ENCODE results near the gene TREML2. TPM values are rescaled to one million over a fixed set of nuclear protein-coding genes. Genes with fewer than 3 reads are reported as not detected.

TREML2 gene
- total and polyA plus RNA-seq, 2 experiments from 2014 or later = not detected

- Histone ChIP-seq H3K9ac (no peak overlapping the region), H3K9me2 (ENCODE audit: insufficient read depth) (no peaks in the 10 kb centered on the region), H3K36me3 (ENCODE audit: low read depth) (no peaks in the 10 kb centered on the region), H3K27me3 (replicated peaks; ENCODE audit: insufficient read depth) (no peaks in the 10 kb centered on the region), H3K4me3 (no peak overlapping the region), H3K4me1 (ENCODE audit: insufficient read depth) (no peaks in the 10 kb centered on the region), H3K4me2 (ENCODE audit: unreplicated experiment) (no peak overlapping the region), H3K9me3 (ENCODE audit: low read depth) (no peaks in the 10 kb centered on the region), H4K20me1 (ENCODE audit: insufficient read depth) (no peaks in the 10 kb centered on the region), H3F3A (ENCODE audit: insufficient read depth) (no peaks in the 10 kb centered on the region), H3K27ac (no peak overlapping the region), H2AFZ (no peak overlapping the region), H3K79me2 (ENCODE audit: insufficient read depth) (no peaks in the 10 kb centered on the region)
- no peak for DNase-seq
- in situ Hi-C loops (cut with MboI) = no loop called here
- TF ChIP-seq EZH2phosphoT487 (IDR thresholded peaks at IDR 0.05; ENCODE audit: insufficient read depth, low read depth) = no peak
- TF ChIP-seq EZH2 (IDR thresholded peaks at IDR 0.05; ENCODE audit: insufficient read depth, poor library complexity, severe bottlenecking) = no peak
- 46 to 64% methylated on average over 1 of the region's 1 CpG for WGBS, 2 experiments (ENCODE audit: low coverage in 1 of 2, low lambda C conversion rate in 2 of 2, missing lambda C conversion rate in 2 of 2)
These were observed 37.6 kb downstream of the TREML2 start for GRCh38 chr6:41163419-41163717.

DNA sequence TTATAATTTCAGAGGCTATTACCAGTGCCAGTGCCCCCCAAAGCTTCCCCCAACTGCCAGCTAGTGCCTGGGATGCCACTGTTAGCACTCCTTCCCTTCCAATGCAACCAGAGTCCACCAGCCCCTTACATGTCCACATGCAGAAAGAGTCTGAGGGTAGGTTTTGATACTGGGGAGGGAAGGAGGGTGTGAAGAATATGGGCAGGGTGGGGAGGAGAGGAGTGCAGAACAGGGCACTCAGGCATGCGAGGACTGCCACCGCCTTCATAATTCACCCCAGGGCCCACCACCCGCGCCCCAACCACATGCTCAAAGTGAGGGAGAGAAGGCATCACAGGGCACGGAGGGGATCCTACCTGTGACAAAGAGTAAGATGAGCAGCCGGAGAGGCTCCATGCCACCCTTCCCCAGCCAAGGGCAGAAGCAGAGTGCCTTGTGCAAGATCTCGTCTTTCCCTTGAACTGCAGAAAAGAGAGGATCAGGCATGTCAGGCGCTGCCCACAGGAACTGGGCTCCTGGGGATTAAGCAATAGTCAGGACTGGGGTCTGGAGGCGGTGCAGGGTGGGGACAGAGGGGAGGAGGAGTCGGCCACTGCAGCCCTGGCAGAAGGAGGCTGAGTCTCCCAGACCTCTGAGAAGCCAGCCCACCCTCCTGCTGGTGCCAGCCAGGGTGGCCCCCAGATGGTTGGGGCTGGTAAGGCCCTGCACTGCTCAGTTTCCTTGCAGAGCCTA, 38.1 kb downstream of the TREML2 start, which contains the start of gene TREM2:
TSS of gene TREM2 (minus strand) at position 430 of the 732 bp plus-strand sequence. CDS start at position 396, 34 bp downstream.
- TF ChIP-seq EZH2 (IDR thresholded peaks at IDR 0.05; ENCODE audit: insufficient read depth, poor library complexity, severe bottlenecking) (no peak), EZH2phosphoT487 (IDR thresholded peaks at IDR 0.05; ENCODE audit: insufficient read depth, low read depth) (no peak)
- Histone ChIP-seq H3K4me1 (ENCODE audit: insufficient read depth) (no peaks in the 10 kb centered on the region), H3K36me3 (ENCODE audit: low read depth) (no peaks in the 10 kb centered on the region), H3K9ac (no peak within 1 kb of the TSS), H2AFZ (no peak within 1 kb of the TSS), H3K79me2 (ENCODE audit: insufficient read depth) (no peaks in the 10 kb centered on the region), H3K27ac (no peak within 1 kb of the TSS), H3K9me3 (ENCODE audit: low read depth) (no peaks in the 10 kb centered on the region), H3K9me2 (ENCODE audit: insufficient read depth) (no peaks in the 10 kb centered on the region), H3F3A (ENCODE audit: insufficient read depth) (no peaks in the 10 kb centered on the region), H4K20me1 (ENCODE audit: insufficient read depth) (no peaks in the 10 kb centered on the region), H3K4me3 (no peak within 1 kb of the TSS), H3K27me3 (replicated peaks; ENCODE audit: insufficient read depth) (no peaks in the 10 kb centered on the region), H3K4me2 (ENCODE audit: unreplicated experiment) (no peak within 1 kb of the TSS)
- DNase-seq = no peak
- in situ Hi-C loops (cut with MboI) = no loop called here
- WGBS, 2 experiments (ENCODE audit: low coverage in 1 of 2, low lambda C conversion rate in 2 of 2, missing lambda C conversion rate in 2 of 2) = 59 to 66% methylated on average over 10 of the region's 10 CpGs

DNA sequence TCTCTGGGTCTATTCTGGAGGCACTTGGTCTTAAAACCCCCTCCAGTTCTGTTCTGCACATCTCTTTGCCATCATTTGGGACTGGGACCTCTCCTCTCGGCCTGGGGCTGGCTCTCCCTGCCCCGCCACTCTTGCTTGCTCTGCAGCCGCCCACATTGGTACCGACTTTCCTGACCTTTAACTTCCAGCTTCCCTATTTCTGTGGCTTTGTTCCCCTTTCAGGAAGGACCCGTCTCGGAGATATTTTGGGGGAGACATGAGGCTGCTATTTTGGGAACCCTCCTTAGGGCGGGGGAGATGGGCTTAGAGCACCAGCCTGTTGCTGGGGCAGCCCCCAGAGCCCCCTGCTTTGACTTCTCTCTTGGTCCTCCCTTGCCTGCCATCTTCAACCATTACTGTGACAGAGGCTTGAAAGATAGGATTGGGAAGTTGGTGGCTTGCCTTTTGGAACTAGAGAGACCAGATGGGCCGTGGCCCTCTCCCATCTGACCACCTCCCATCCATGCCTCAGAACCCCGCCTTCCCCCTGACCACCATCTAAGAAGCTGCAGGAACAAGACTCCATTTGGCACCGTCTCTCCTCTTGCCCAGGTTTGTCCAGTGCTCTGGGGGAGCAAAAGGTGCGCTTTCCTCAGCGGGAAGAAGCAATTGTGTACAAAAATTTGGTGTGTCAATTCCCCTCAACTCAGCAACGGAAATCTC, 38.9 kb downstream of the TREML2 start:
- no peaks in the 10 kb centered on the region for H4K20me1 ChIP-seq (ENCODE audit: insufficient read depth)
- no peak overlapping the region for H3K4me3 ChIP-seq
- 49 to 51% methylated on average over 13 of the region's 13 CpGs for WGBS, 2 experiments (ENCODE audit: low coverage in 1 of 2, low lambda C conversion rate in 2 of 2, missing lambda C conversion rate in 2 of 2)
- no peaks in the 10 kb centered on the region for H3K9me3 ChIP-seq (ENCODE audit: low read depth)
- TF ChIP-seq EZH2 (IDR thresholded peaks at IDR 0.05; ENCODE audit: insufficient read depth, poor library complexity, severe bottlenecking) (no peak), EZH2phosphoT487 (IDR thresholded peaks at IDR 0.05; ENCODE audit: insufficient read depth, low read depth) (no peak)
- no peaks in the 10 kb centered on the region for H3K27me3 ChIP-seq (replicated peaks; ENCODE audit: insufficient read depth)
- no peaks in the 10 kb centered on the region for H3K9me2 ChIP-seq (ENCODE audit: insufficient read depth)
- in situ Hi-C loops (cut with MboI) = no loop called here
- no peak overlapping the region for H3K9ac ChIP-seq
- no peak for DNase-seq
- H3K4me1 ChIP-seq (ENCODE audit: insufficient read depth) = no peaks in the 10 kb centered on the region
- H3K79me2 ChIP-seq (ENCODE audit: insufficient read depth) = no peaks in the 10 kb centered on the region
- H2AFZ ChIP-seq = no peak overlapping the region
- no peaks in the 10 kb centered on the region for H3K36me3 ChIP-seq (ENCODE audit: low read depth)
- no peaks in the 10 kb centered on the region for H3F3A ChIP-seq (ENCODE audit: insufficient read depth)
- no peak overlapping the region for H3K27ac ChIP-seq
- no peak overlapping the region for H3K4me2 ChIP-seq (ENCODE audit: unreplicated experiment)

DNA sequence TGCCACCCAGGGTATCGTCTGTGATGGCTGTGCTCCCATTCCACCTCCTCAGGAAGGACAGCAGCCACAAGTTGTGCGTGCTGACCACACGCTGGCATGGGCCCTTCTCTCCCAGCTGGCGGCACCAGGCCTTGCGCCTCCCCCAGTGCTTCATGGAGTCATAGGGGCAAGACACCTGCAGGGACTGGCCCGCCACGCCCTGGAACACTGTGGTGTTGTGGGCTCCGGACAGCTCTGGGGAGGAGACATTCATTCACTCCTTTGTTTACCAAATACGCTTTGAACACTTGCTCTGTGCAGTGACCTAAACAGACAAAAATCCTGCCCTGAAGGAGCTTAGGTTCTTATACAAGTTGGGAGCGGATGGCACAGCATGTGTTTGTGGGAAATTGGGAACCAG, 39.6 kb downstream of the TREML2 start:
- TF ChIP-seq EZH2phosphoT487 (IDR thresholded peaks at IDR 0.05; ENCODE audit: insufficient read depth, low read depth) (no peak), EZH2 (IDR thresholded peaks at IDR 0.05; ENCODE audit: insufficient read depth, poor library complexity, severe bottlenecking) (no peak)
- whole genome bisulfite sequencing, 2 experiments (ENCODE audit: low coverage in 1 of 2, low lambda C conversion rate in 2 of 2, missing lambda C conversion rate in 2 of 2) = 73 to 80% methylated on average over 10 of the region's 10 CpGs

More for the DNA sequence above, 39.6 kb downstream of the TREML2 start:
- no peak overlapping the region for H2AFZ ChIP-seq
- H4K20me1 ChIP-seq (ENCODE audit: insufficient read depth) = no peaks in the 10 kb centered on the region
- no peak overlapping the region for H3K9ac ChIP-seq
- DNase-seq = no peak
- in situ Hi-C loops (cut with MboI) = no loop called here
- no peak overlapping the region for H3K4me2 ChIP-seq (ENCODE audit: unreplicated experiment)
- no peaks in the 10 kb centered on the region for H3F3A ChIP-seq (ENCODE audit: insufficient read depth)
- no peaks in the 10 kb centered on the region for H3K79me2 ChIP-seq (ENCODE audit: insufficient read depth)
- no peaks in the 10 kb centered on the region for H3K27me3 ChIP-seq (replicated peaks; ENCODE audit: insufficient read depth)
- no peak overlapping the region for H3K27ac ChIP-seq
- no peaks in the 10 kb centered on the region for H3K9me3 ChIP-seq (ENCODE audit: low read depth)
- H3K4me3 ChIP-seq = no peak overlapping the region
- H3K4me1 ChIP-seq (ENCODE audit: insufficient read depth) = no peaks in the 10 kb centered on the region
- H3K36me3 ChIP-seq (ENCODE audit: low read depth) = no peaks in the 10 kb centered on the region
- H3K9me2 ChIP-seq (ENCODE audit: insufficient read depth) = no peaks in the 10 kb centered on the region

Data from GM23248 (cell line).